Neural progenitor cell (in vitro differentiated cells): ENCODE data around the gene SF3A1.

Experiments
- EZH2 ChIP-seq: fragments of 200-600 bp; sonication (generic); IDR thresholded peaks from 2 replicates; pipeline ENCODE4 v1.6.1; 2017; ENCODE audit warnings: antibody characterized with exemption, mild to moderate bottlenecking, moderate library complexity
- EZH2phosphoT487 ChIP-seq: fragments of 200-600 bp; sonication (generic); IDR thresholded peaks from 2 replicates; pipeline ENCODE4 v1.6.1; 2017; ENCODE audit warnings: antibody characterized with exemption
- TF ChIP-seq, protein P1 (sequence below): fragments of 200-600 bp; sonication (generic); IDR thresholded peaks from 2 replicates; pipeline ENCODE4 v1.5.1; 2017; ENCODE audit warnings: antibody characterized with exemption, mild to moderate bottlenecking

- TF ChIP-seq, protein P1, sequence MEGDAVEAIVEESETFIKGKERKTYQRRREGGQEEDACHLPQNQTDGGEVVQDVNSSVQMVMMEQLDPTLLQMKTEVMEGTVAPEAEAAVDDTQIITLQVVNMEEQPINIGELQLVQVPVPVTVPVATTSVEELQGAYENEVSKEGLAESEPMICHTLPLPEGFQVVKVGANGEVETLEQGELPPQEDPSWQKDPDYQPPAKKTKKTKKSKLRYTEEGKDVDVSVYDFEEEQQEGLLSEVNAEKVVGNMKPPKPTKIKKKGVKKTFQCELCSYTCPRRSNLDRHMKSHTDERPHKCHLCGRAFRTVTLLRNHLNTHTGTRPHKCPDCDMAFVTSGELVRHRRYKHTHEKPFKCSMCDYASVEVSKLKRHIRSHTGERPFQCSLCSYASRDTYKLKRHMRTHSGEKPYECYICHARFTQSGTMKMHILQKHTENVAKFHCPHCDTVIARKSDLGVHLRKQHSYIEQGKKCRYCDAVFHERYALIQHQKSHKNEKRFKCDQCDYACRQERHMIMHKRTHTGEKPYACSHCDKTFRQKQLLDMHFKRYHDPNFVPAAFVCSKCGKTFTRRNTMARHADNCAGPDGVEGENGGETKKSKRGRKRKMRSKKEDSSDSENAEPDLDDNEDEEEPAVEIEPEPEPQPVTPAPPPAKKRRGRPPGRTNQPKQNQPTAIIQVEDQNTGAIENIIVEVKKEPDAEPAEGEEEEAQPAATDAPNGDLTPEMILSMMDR, result no peak
- TF ChIP-seq EZH2phosphoT487, result no peak
- TF ChIP-seq EZH2, result no peak
Observed at GRCh38 chr22:30373331-30374325, 16.9 kb upstream of the SF3A1 start.
